HCT116 (cell line): ENCODE results near the gene ITGA4. TPM values are rescaled to one million over a fixed set of nuclear protein-coding genes. Genes with fewer than 3 reads are reported as not detected.

Experiments
- ATAC-seq: fragments of 200-7000 bp; cut with Tn5 transposase; 2 replicates; pipeline ENCODE4 v1.9.1; 2020; ENCODE audit warnings: mild to moderate bottlenecking, moderate library complexity
- BruUV-seq: library from RNA; stranded (reverse); fragments of 400-500 nt; replicated peaks from 2 replicates; lab custom pipeline; 2021; lab: Mats Ljungman, UMichigan
- CTCF ChIA-PET: fragments of 300-600 bp; sonication (Branson Sonifier 250); formaldehyde crosslinking; loops from one replicate; lab custom pipeline; 2021; ENCODE audit warnings: antibody characterized with exemption; lab: Charles Lee
- POLR2A ChIA-PET: fragments of 300-600, 350-600 bp; sonication (Branson Sonifier 250); formaldehyde crosslinking; loops from one replicate; lab custom pipeline; 2021; ENCODE audit warnings: antibody characterized with exemption; lab: Charles Lee
- RAD21 ChIA-PET, 2 experiments: fragments of 300-600 bp; sonication (Branson Sonifier 250); formaldehyde crosslinking; loops; one replicate each; lab custom pipeline; 2023; ENCODE audit warnings: low total read pairs in 2 of 2; ENCODE audit not compliant: uncharacterized antibody in 2 of 2, unreplicated experiment in 2 of 2, low non-redundant PET in 1 of 2; lab: Charles Lee
- DNase-seq: peaks from one replicate; pipeline ENCODE4 v3.0.0-alpha.2; 2010; ENCODE audit warnings: low read depth, low spot score
- H2AFZ ChIP-seq: fragments of 200-600 bp; shearing (Covaris generic), sonication (generic); 2 replicates; pipeline ENCODE4 v1.6.1; 2017; ENCODE audit warnings: low read depth, mixed run types, mixed read lengths, antibody characterized with exemption, low read length; ENCODE audit not compliant: poor library complexity, severe bottlenecking
- H3K27ac ChIP-seq: 2 replicates; pipeline ENCODE4 v1.5.1; 2012; ENCODE audit warnings: low read depth, low read length
- H3K27me3 ChIP-seq: fragments of 200-600 bp; sonication (generic); 2 replicates; pipeline ENCODE4 v1.6.1; 2016; ENCODE audit warnings: mixed run types, low read length, mixed read lengths; ENCODE audit not compliant: insufficient read depth
- H3K36me3 ChIP-seq, 2 experiments: fragments of 200-500 bp in 1 of 2; fragments of 200-600 bp in 1 of 2; sonication (Bioruptor generic) in 1 of 2; sonication (generic) in 1 of 2; 2 replicates each; pipeline versions ENCODE4 v1.5.1 to v1.6.1; 2014 to 2016; ENCODE audit warnings: low read length in 2 of 2, inconsistent platforms in 1 of 2, mixed read lengths in 1 of 2, mixed run types in 1 of 2; ENCODE audit not compliant: insufficient read depth in 2 of 2, control insufficient read depth in 1 of 2
- H3K4me1 ChIP-seq, 2 experiments: fragments of 200-600 bp in 1 of 2; sonication (generic) in 1 of 2; 2 replicates each; pipeline versions ENCODE4 v1.5.1 to v1.6.1; 2012 to 2017; ENCODE audit warnings: low read length in 2 of 2, inconsistent platforms in 1 of 2, mild to moderate bottlenecking in 1 of 2, mixed read lengths in 1 of 2, mixed run types in 1 of 2, moderate library complexity in 1 of 2; ENCODE audit not compliant: insufficient read depth in 2 of 2, control insufficient read depth in 1 of 2
- H3K4me2 ChIP-seq: fragments of 200-600 bp; sonication (generic); 2 replicates; pipeline ENCODE4 v1.6.1; 2017; ENCODE audit warnings: mixed run types, low read length, mixed read lengths
- H3K4me3 ChIP-seq, 2 experiments: fragments of 200-600 bp in 1 of 2; sonication (generic) in 1 of 2; replicated peaks in 1 of 2; 2 replicates each; pipeline ENCODE4 v1.5.1; 2011 to 2016; ENCODE audit warnings: low read length in 2 of 2, control low read depth in 1 of 2, low read depth in 1 of 2, mild to moderate bottlenecking in 1 of 2, mixed read lengths in 1 of 2, mixed run types in 1 of 2
- H3K79me2 ChIP-seq: fragments of 200-600 bp; sonication (generic); 2 replicates; pipeline ENCODE4 v1.6.1; 2017; ENCODE audit warnings: mild to moderate bottlenecking, mixed run types, low read length, moderate library complexity, mixed read lengths; ENCODE audit not compliant: insufficient read depth
- H3K9ac ChIP-seq: fragments of 200-600 bp; sonication (generic); 2 replicates; pipeline ENCODE4 v1.6.1; 2016; ENCODE audit warnings: low read length, mixed read lengths
- H3K9me2 ChIP-seq: fragments of 200-600 bp; sonication (generic), shearing (Covaris generic); 2 replicates; pipeline ENCODE4 v1.6.1; 2017; ENCODE audit warnings: mixed run types, mild to moderate bottlenecking, moderate library complexity; ENCODE audit not compliant: insufficient read depth
- H3K9me3 ChIP-seq, 2 experiments: fragments of 200-500 bp in 1 of 2; fragments of 200-600 bp in 1 of 2; sonication (Bioruptor generic) in 1 of 2; sonication (generic) in 1 of 2; 2 replicates each; pipeline ENCODE4 v1.6.1; 2014 to 2017; ENCODE audit warnings: low read length in 2 of 2, mixed read lengths in 2 of 2, inconsistent platforms in 1 of 2, low read depth in 1 of 2, mild to moderate bottlenecking in 1 of 2, mixed run types in 1 of 2, moderate library complexity in 1 of 2; ENCODE audit not compliant: control insufficient read depth in 1 of 2, insufficient read depth in 1 of 2
- H4K20me1 ChIP-seq: fragments of 200-600 bp; sonication (generic), shearing (Covaris generic); 2 replicates; pipeline ENCODE4 v1.6.1; 2017; ENCODE audit warnings: mixed run types, mild to moderate bottlenecking, moderate library complexity; ENCODE audit not compliant: insufficient read depth
- CEBPB ChIP-seq: IDR thresholded peaks from 2 replicates; pipeline ENCODE4 v1.6.1; 2012; ENCODE audit warnings: low read depth
- CTCF ChIP-seq, 3 experiments: fragments of 200-600 bp in 1 of 3; sonication (generic) in 1 of 3; IDR thresholded peaks in 2 of 3; conservative IDR thresholded peaks in 1 of 3; 2 replicates each; pipeline ENCODE4 v1.5.1; 2012 to 2017; ENCODE audit warnings: low read depth in 2 of 3, low read length in 2 of 3, antibody characterized with exemption in 1 of 3, borderline replicate concordance in 1 of 3, control low read depth in 1 of 3, mild to moderate bottlenecking in 1 of 3, mixed read lengths in 1 of 3, mixed run types in 1 of 3, moderate library complexity in 1 of 3; ENCODE audit not compliant: insufficient read depth in 1 of 3
- EGR1 ChIP-seq: IDR thresholded peaks from 2 replicates; pipeline ENCODE4 v1.6.1; 2012; ENCODE audit warnings: low read depth
- ELF1 ChIP-seq: IDR thresholded peaks from 2 replicates; pipeline ENCODE4 v1.6.1; 2012; ENCODE audit warnings: low read depth, borderline replicate concordance
- EZH2 ChIP-seq: fragments of 200-600 bp; sonication (generic); IDR thresholded peaks from 2 replicates; pipeline ENCODE4 v1.6.1; 2017; ENCODE audit warnings: antibody characterized with exemption, mixed run types
- EZH2phosphoT487 ChIP-seq: fragments of 200-600 bp; IDR thresholded peaks from 2 replicates; pipeline ENCODE4 v1.6.1; 2018; ENCODE audit warnings: antibody characterized with exemption, borderline replicate concordance
- FOSL1 ChIP-seq: IDR thresholded peaks from 2 replicates; pipeline ENCODE4 v1.6.1; 2012; ENCODE audit warnings: low read depth
- MAX ChIP-seq: IDR thresholded peaks from 2 replicates; pipeline ENCODE4 v1.6.1; 2012
- POLR2A ChIP-seq: IDR thresholded peaks from 2 replicates; pipeline ENCODE4 v1.7.0; 2011; ENCODE audit warnings: borderline replicate concordance; ENCODE audit not compliant: insufficient read depth, insufficient read length; ENCODE audit errors: extremely low read depth
- POLR2AphosphoS5 ChIP-seq: IDR thresholded peaks from 2 replicates; pipeline ENCODE4 v1.6.1; 2011; ENCODE audit warnings: mild to moderate bottlenecking, low read depth, low read length, moderate library complexity
- RAD21 ChIP-seq: IDR thresholded peaks from 2 replicates; pipeline ENCODE4 v1.6.1; 2012; ENCODE audit warnings: low read depth, mild to moderate bottlenecking
- REST ChIP-seq: IDR thresholded peaks from 2 replicates; pipeline ENCODE4 v1.6.1; 2012; ENCODE audit warnings: low read depth
- SIN3A ChIP-seq: IDR thresholded peaks from 2 replicates; pipeline ENCODE4 v1.6.1; 2012; ENCODE audit warnings: low read depth
- SP1 ChIP-seq: IDR thresholded peaks from 2 replicates; pipeline ENCODE4 v1.6.1; 2012; ENCODE audit warnings: low read depth
- SRF ChIP-seq: IDR thresholded peaks from 2 replicates; pipeline ENCODE4 v1.6.1; 2012; ENCODE audit warnings: low read depth
- TCF7L2 ChIP-seq: IDR thresholded peaks from 2 replicates; pipeline ENCODE4 v1.7.0; 2011; ENCODE audit warnings: borderline replicate concordance, inconsistent platforms; ENCODE audit not compliant: insufficient read depth, insufficient read length; ENCODE audit errors: extremely low read depth
- YY1 ChIP-seq: IDR thresholded peaks from 2 replicates; pipeline ENCODE4 v1.6.1; 2011; ENCODE audit warnings: low read length, low read depth, moderate library complexity, mild to moderate bottlenecking; ENCODE audit not compliant: insufficient replicate concordance; ENCODE audit errors: extremely low read depth
- ZFX ChIP-seq: fragments of 450-650 bp; IDR thresholded peaks from 2 replicates; pipeline ENCODE4 v1.6.1; 2017
- ZNF274 ChIP-seq: fragments of 200-500 bp; sonication (Bioruptor generic); IDR thresholded peaks from 2 replicates; pipeline ENCODE4 v1.6.1; 2014; ENCODE audit warnings: mild to moderate bottlenecking, low read depth, low read length, inconsistent platforms
- intact Hi-C: fragments of 100-400 bp; cut with micrococcal nuclease; formaldehyde crosslinking; loops from 2 replicates; pipeline ENCODE4 v1.10.0; 2022
- total RNA-seq: library from RNA; stranded (reverse); gene quantifications from one replicate; pipeline ENCODE4 v1.2.1, GENCODE V29; 2021; ENCODE audit not compliant: unreplicated experiment

Gene ITGA4
- total RNA-seq, 1 experiment from 2014 or later, result 0.49 TPM

- TF ChIP-seq EZH2 (no peak), ZFX (no peak), ELF1 (no peak), POLR2A (no peak)
- TF ChIP-seq, all 23 proteins: peak for 0
Observed at GRCh38 chr2:181462033-181462432, 4.8 kb downstream of the ITGA4 start (continued).

- ATAC-seq (no peak), DNase-seq (no peak)
- Histone ChIP-seq H2AFZ (no peak overlapping the region), H4K20me1 (no peaks in the 10 kb centered on the region), H3K9me2 (no peaks in the 10 kb centered on the region), H3K27me3 (no peaks in the 10 kb centered on the region), H3K79me2 (no peaks in the 10 kb centered on the region), H3K4me1 (no peaks in the 10 kb centered on the region), H3K4me2 (no peak overlapping the region), H3K9ac (no peak overlapping the region), H3K36me3 (no peaks in the 10 kb centered on the region), H3K9me3 (no peaks in the 10 kb centered on the region), H3K27ac (no peak overlapping the region), H3K4me3 (no peak overlapping the region)
- TF ChIP-seq POLR2AphosphoS5, result no peak
- TF ChIP-seq REST, result no peak
- no peak for TF ChIP-seq RAD21
- TF ChIP-seq FOSL1, result no peak
- TF ChIP-seq MAX, result no peak
- no peak for TF ChIP-seq SP1
- no peak for TF ChIP-seq SRF
- no peak for TF ChIP-seq ELF1
- TF ChIP-seq TCF7L2, result no peak
- TF ChIP-seq EZH2, result no peak
- TF ChIP-seq EZH2phosphoT487, result no peak
- TF ChIP-seq EGR1, result no peak
- no peak for TF ChIP-seq ZNF274
- TF ChIP-seq ZFX, result no peak
- TF ChIP-seq SIN3A, result no peak
- TF ChIP-seq CTCF (IDR thresholded peaks at IDR 0.05 in 2 of 3, conservative IDR thresholded peaks at IDR 0.05 in 1 of 3; ENCODE audit: borderline replicate concordance in 1 of 3, insufficient read depth in 1 of 3, low read depth in 2 of 3, low read length in 2 of 3), result no peak
- no peak for TF ChIP-seq CEBPB
- no peak for TF ChIP-seq YY1
- POLR2A ChIA-PET, result no interaction called here
- RAD21 ChIA-PET, result no interaction called here
- CTCF ChIA-PET, result interaction anchor here (0.7 kb wide), 1 partner anchor 252 kb away, joined by 3 read pairs; no protein-coding TSS in a partner anchor
- intact Hi-C loops, result loop anchor here (10.0 kb wide), 1 partner anchor 1181 kb away; no protein-coding TSS in a partner anchor
- no TSS peak for BruUV-seq
Observed at GRCh38 chr2:181463588-181463987, 6.4 kb downstream of the ITGA4 start.
